NCI-H2171 (cell line): ENCODE measurements around the gene TES.

ENCODE experiments used
- DNase-seq: peaks from one replicate; lab custom pipeline; 2025; lab: John Stamatoyannopoulos, UW

Gene TES

GRCh38 chr7:116194115-116194514, 16.2 kb upstream of the TES start:
- no peak for DNase-seq

- no peak for DNase-seq
Measured at GRCh38 chr7:116195451-116195850, 14.9 kb upstream of the TES start.

- no peak for DNase-seq
Measured at GRCh38 chr7:116196947-116197346, 13.4 kb upstream of the TES start.

GRCh38 chr7:116197360-116197759, 13.0 kb upstream of the TES start:
- DNase-seq = no peak

- no peak for DNase-seq
Measured at GRCh38 chr7:116198748-116199410, 11.5 kb upstream of the TES start.

- DNase-seq = no peak
Measured at GRCh38 chr7:116200963-116201362, 9.4 kb upstream of the TES start.

GRCh38 chr7:116206141-116206540, 4.2 kb upstream of the TES start:
- DNase-seq = no peak

GRCh38 chr7:116208919-116209318, 1.4 kb upstream of the TES start:
- no peak for DNase-seq

- DNase-seq = no peak
Measured at GRCh38 chr7:116209561-116210070, 723 bp upstream of the TES start.

GRCh38 chr7:116211006-116211912, 920 bp downstream of the TES start:
- DNase-seq = no peak

GRCh38 chr7:116211913-116212596, 1.7 kb downstream of the TES start:
- DNase-seq = no peak

GRCh38 chr7:116212869-116213268, 2.5 kb downstream of the TES start:
- DNase-seq = no peak

GRCh38 chr7:116213361-116214130, 3.2 kb downstream of the TES start:
- no peak for DNase-seq

- no peak for DNase-seq
Measured at GRCh38 chr7:116214921-116215320, 4.6 kb downstream of the TES start.

- no peak for DNase-seq
Measured at GRCh38 chr7:116215551-116215950, 5.2 kb downstream of the TES start.

- DNase-seq = no peak
Measured at GRCh38 chr7:116216956-116217571, 6.7 kb downstream of the TES start.

- DNase-seq = no peak
Measured at GRCh38 chr7:116218051-116218645, 7.8 kb downstream of the TES start.

GRCh38 chr7:116218747-116219146, 8.4 kb downstream of the TES start:
- DNase-seq = no peak

GRCh38 chr7:116219288-116219687, 8.9 kb downstream of the TES start:
- no peak for DNase-seq

GRCh38 chr7:116219834-116220233, 9.5 kb downstream of the TES start:
- no peak for DNase-seq

GRCh38 chr7:116222501-116222900, 12.2 kb downstream of the TES start:
- DNase-seq = no peak
